A204.1 (cell line): ENCODE measurements around the gene ALPK1.

Experiments
- FAIRE-seq: peaks from 2 replicates; lab custom pipeline; 2012; peaks lifted over from hg19 to GRCh38; lab: Jason Lieb, UNC

Gene ALPK1

DNA sequence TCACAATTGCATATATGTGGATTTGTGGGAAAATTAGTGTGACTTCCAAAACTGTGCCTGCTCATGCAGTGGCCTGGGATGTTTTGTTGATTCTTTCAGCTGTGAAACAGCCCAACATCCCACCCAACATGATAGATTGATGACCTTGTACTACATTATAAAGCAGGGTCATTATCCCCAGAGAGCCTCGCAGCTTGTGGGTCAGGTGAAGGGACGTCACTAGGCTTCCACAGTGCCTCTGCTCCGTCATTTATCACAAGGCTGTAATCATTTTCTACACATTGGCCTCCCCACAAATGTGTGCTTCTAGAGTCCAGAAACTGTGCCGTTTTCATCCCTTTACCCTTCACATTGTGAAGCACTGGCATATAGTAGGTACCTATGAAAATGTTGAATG, 31.6 kb downstream of the ALPK1 start:
- no peak for FAIRE-seq

- no peak for FAIRE-seq
These were observed 32.7 kb downstream of the ALPK1 start for GRCh38 chr4:112329672-112330375.

- no peak for FAIRE-seq
These were observed 33.8 kb downstream of the ALPK1 start for GRCh38 chr4:112330921-112331320.

DNA sequence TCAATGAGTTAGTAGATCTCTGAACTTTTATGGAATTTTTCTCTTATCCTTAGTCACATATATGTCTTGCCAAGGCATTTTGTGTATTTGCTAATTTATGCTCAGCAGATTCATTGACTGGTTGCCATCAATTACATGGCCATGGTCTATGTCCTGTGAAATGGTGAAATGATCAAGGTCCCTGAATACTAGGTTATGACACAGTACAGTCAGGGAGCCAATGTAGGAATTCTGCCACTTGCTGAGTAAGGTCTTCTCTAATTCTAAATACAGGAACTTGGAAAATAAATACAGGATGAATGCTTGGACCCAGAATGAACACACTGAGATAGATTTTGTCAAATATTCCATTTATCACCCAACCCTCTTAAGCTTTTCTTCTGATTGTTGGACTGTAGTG, 35.2 kb downstream of the ALPK1 start:
- no peak for FAIRE-seq

DNA sequence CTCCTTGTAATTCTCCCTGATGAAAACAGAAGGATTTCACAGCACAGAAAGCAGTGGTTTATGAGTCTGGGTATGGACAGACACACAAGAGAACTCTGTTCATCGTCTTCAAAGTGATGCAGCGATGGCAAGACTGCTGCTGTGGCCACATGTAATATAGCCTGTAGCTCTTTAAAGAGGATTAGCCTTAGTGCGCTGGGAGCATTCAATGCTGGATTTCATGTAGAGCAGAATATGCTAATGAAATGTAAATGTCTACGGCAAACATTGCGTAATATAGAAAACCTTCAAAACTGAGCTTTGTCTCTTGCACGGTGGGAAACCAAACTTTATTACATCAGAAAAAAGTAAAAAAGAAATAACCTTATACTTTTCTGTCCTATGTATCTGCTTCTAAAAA, 42.9 kb downstream of the ALPK1 start:
- FAIRE-seq: no peak

GRCh38 chr4:112341033-112341432, 43.9 kb downstream of the ALPK1 start:
- FAIRE-seq: no peak

DNA sequence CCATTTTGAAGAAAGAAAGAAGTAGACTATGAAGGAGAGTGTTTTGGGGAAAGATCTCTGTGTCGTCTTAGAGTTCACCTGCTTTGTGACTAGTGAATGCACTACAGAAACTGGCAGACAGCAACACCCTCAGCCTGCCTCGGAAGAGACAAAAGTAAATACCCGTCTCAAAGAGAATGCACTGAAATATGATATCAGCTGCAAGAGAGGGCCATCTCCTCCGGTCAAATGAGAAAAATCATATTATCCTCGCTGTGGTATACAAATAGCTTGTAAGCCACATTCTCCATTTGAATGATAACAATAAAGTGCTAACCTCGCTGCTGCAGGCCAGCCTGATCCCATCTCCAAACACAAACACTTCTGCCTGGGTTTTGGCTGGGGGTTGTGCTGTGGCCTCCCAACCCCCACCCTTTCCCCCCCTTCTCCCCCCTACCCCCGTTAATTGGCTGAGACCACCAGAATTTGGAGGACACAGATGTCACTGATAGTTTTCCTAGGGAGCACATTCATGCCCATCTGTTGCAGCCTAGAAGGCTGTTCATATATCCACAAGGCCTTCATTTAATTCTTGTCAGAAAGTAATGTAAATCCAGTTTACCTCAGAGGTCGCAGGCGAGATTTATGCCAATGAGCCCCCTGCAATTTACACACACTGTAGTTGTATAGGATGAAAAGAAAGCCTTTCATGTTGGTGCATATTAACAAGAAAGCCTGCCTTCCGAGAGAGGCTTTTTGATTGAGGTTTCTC, 46.3 kb downstream of the ALPK1 start:
- FAIRE-seq: no peak

DNA sequence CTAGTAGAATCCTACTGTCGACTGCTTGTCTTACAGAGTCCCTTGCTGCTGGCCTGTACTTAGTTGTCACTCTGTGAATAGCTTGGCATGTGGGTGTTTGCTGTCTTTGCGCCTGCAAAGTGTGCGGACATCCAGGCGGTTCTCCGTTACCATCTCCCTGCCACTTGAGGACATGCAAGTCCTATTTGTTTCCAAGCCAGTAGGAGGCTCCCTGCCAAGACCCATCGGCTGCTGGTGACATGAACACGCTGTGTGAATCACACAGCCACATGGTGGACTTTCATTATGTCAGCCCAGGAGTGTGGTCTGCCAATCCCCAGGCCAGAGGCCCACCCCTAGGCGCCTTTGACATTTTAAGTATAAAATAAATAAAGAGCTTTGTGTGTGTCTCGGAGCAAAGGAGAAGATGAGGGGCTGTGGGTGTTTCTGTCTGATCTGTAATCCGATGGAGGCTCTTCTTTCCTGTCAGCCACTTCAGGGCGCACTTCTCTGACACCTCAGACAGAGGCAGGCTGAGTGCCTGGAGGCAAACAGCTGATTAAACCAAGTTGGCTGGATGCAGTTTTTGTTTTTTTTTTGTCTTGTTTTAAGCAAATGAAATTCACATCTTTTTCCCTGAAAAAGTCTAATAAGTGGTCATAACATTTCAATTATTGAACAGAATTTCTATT, 51.5 kb downstream of the ALPK1 start:
- no peak for FAIRE-seq

DNA sequence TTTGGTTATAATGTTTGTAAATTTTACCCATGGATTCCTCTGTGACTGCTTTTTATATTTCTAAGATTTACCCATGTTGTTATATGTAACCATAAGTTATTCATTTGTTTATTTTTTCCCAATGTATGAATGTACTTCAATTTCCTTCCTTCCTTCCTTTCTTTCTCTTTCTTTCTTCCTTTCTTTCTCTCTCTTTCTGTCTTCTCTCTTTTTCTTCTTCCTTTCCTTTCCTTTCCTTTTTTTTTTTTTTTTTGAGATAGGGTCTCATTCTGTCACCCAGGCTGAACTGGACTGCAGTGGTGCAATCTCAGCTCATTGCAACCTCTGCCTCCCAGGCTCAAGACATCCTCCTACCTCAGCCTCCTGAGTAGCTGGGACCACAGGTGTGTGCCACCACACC, 55.6 kb downstream of the ALPK1 start:
- FAIRE-seq: no peak

- FAIRE-seq: no peak
These were observed 58.5 kb downstream of the ALPK1 start for GRCh38 chr4:112355662-112356061.

DNA sequence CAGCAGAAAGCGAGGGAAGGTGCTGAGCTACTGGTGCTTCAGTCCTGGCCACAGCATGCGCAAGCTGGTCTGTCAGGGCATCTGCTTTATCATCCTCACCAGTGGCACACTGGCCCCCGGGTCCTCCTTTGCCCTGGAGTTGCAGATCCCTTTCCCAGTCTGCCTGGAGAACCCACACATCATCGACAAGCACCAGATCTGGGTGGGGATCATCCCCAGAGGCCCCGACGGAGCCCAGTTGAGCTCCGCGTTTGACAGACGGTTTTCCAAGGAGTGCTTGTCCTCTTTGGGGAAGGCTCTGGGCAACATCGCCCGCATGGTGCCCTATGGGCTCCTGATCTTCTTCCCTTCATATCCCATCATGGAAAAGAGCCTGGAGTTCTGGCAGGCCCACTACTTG, 60.3 kb downstream of the ALPK1 start:
- FAIRE-seq: no peak

- no peak for FAIRE-seq
These were observed 60.7 kb downstream of the ALPK1 start for GRCh38 chr4:112357897-112358296.

DNA sequence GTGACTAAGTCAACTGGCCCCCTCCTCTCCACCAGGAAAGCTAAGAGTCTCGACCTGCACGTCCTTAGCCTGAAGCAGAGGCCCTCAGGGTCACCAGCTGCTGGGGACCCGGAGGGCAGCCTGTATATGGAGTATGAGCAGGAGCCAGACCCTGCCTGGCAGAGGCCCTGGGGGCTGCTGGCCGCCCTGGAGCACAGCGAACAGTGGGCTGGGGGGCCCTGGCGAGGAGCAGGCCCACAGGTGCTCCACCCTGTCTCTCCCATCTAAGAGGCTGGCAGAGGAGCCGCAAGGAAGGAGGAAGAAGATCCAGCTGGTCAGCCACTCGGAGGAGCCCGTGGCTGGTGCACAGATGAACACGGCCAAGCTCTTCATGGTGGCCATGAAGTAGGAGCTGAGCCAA, 61.2 kb downstream of the ALPK1 start:
- no peak for FAIRE-seq

- FAIRE-seq: no peak
These were observed 62.0 kb downstream of the ALPK1 start for GRCh38 chr4:112358952-112359749.

GRCh38 chr4:112361181-112361791, 64.1 kb downstream of the ALPK1 start:
- no peak for FAIRE-seq

GRCh38 chr4:112370466-112370865, 73.3 kb downstream of the ALPK1 start:
- no peak for FAIRE-seq

- FAIRE-seq: no peak
These were observed 74.2 kb downstream of the ALPK1 start for GRCh38 chr4:112371361-112371760.

DNA sequence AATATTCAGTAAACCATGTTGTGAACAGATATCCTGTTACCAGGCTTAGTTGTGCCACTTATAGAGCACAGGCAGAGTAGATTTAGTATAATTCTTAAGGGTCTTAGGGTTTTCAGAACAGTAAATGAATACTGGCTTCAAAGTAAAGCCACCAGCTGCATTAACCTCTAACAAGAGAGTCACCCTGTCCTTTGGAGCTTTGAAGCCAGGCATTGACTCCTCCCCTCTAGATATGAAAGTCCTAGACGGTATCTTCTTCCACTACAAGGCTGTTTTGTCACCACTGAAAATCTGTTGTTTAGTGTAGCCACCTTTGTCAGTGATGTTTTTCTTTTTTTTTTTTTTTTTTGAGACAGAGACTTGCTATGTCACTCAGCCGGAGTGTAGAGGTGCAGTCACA, 77.7 kb downstream of the ALPK1 start:
- FAIRE-seq: no peak

- no peak for FAIRE-seq
These were observed 80.0 kb downstream of the ALPK1 start for GRCh38 chr4:112377171-112377570.

GRCh38 chr4:112377594-112378242, 80.5 kb downstream of the ALPK1 start:
- FAIRE-seq: no peak

- no peak for FAIRE-seq
These were observed 81.1 kb downstream of the ALPK1 start for GRCh38 chr4:112378243-112378620.

GRCh38 chr4:112378858-112379257, 81.7 kb downstream of the ALPK1 start:
- no peak for FAIRE-seq
